Parathyroid adenoma (tissue), 2 donors: ENCODE results near the gene THNSL1.

ENCODE experiments used
- H2AFZ ChIP-seq: fragments of 300-600 bp; sonication (generic); one replicate; pipeline ENCODE4 v1.7.0; 2017; ENCODE audit warnings: antibody characterized with exemption, mild to moderate bottlenecking
- H3K27ac ChIP-seq: fragments of 300-600 bp; sonication (generic); one replicate; pipeline ENCODE4 v1.7.0; 2017
- H3K27me3 ChIP-seq: fragments of 300-600 bp; sonication (generic); one replicate; pipeline ENCODE4 v1.7.0; 2017; ENCODE audit warnings: low read length; ENCODE audit not compliant: control insufficient read depth, insufficient read depth
- H3K36me3 ChIP-seq: fragments of 300-600 bp; sonication (generic); one replicate; pipeline ENCODE4 v1.7.0; 2017; ENCODE audit warnings: low read length; ENCODE audit not compliant: control insufficient read depth, insufficient read depth
- H3K4me1 ChIP-seq: fragments of 300-600 bp; sonication (generic); one replicate; pipeline ENCODE4 v1.7.0; 2017; ENCODE audit warnings: control low read depth
- H3K4me2 ChIP-seq: fragments of 300-600 bp; sonication (generic); one replicate; pipeline ENCODE4 v1.7.0; 2017; ENCODE audit warnings: low read length
- H3K4me3 ChIP-seq: fragments of 300-600 bp; sonication (generic); one replicate; pipeline ENCODE4 v1.7.0; 2017; ENCODE audit warnings: low read depth, low read length
- H3K79me2 ChIP-seq: fragments of 300-600 bp; sonication (generic); one replicate; pipeline ENCODE4 v1.7.0; 2017; ENCODE audit warnings: control low read depth
- H3K9ac ChIP-seq: fragments of 300-600 bp; sonication (generic); one replicate; pipeline ENCODE4 v1.7.0; 2017; ENCODE audit warnings: mild to moderate bottlenecking
- H3K9me3 ChIP-seq: fragments of 300-600 bp; sonication (generic); one replicate; pipeline ENCODE4 v1.7.0; 2017; ENCODE audit warnings: low read length; ENCODE audit not compliant: control insufficient read depth
- TF ChIP-seq, protein P1 (sequence below): fragments of 300-600 bp; sonication (generic); IDR thresholded peaks from one replicate; pipeline ENCODE4 v1.7.0; 2017; ENCODE audit warnings: antibody characterized with exemption, mild to moderate bottlenecking
- donor health status: primary hyperparathyroidism.

Gene THNSL1

DNA sequence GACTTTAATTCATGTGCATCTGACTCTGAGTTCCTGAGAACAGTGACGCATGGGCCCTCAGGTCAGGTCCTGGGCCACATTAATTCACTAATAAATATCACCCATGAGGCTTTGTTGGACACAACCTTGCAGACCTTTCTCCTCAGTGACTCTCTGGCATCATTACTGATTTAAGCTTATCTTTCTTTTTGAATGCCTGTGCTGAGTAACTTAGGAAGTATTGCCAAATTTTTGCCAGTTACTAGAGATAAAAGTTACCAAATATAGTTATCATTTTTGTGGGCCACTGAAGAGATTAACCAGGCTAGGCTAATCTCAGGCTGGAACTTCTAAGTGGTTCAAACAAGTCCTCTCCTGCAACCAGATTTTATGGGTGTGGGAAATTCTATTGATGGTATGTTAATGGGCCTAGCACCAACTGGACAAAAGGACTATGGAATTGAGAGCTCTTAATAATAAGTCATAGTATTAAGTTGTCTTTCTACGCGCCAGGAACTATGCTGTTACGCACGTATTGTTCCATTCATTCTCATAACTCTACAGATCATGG lies 35.2 kb upstream of the THNSL1 start:
- TF ChIP-seq, protein P1, sequence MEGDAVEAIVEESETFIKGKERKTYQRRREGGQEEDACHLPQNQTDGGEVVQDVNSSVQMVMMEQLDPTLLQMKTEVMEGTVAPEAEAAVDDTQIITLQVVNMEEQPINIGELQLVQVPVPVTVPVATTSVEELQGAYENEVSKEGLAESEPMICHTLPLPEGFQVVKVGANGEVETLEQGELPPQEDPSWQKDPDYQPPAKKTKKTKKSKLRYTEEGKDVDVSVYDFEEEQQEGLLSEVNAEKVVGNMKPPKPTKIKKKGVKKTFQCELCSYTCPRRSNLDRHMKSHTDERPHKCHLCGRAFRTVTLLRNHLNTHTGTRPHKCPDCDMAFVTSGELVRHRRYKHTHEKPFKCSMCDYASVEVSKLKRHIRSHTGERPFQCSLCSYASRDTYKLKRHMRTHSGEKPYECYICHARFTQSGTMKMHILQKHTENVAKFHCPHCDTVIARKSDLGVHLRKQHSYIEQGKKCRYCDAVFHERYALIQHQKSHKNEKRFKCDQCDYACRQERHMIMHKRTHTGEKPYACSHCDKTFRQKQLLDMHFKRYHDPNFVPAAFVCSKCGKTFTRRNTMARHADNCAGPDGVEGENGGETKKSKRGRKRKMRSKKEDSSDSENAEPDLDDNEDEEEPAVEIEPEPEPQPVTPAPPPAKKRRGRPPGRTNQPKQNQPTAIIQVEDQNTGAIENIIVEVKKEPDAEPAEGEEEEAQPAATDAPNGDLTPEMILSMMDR: no peak
- H3K9me3 ChIP-seq: no peaks in the 10 kb centered on the region
- H3K27ac ChIP-seq: no peak overlapping the region
- H2AFZ ChIP-seq: no peak overlapping the region
- H3K27me3 ChIP-seq: no peaks in the 10 kb centered on the region
- no peak overlapping the region for H3K9ac ChIP-seq
- no peak overlapping the region for H3K4me2 ChIP-seq
- H3K79me2 ChIP-seq: no peaks in the 10 kb centered on the region
- no peaks in the 10 kb centered on the region for H3K4me1 ChIP-seq
- no peaks in the 10 kb centered on the region for H3K36me3 ChIP-seq
- H3K4me3 ChIP-seq: no peak overlapping the region

DNA sequence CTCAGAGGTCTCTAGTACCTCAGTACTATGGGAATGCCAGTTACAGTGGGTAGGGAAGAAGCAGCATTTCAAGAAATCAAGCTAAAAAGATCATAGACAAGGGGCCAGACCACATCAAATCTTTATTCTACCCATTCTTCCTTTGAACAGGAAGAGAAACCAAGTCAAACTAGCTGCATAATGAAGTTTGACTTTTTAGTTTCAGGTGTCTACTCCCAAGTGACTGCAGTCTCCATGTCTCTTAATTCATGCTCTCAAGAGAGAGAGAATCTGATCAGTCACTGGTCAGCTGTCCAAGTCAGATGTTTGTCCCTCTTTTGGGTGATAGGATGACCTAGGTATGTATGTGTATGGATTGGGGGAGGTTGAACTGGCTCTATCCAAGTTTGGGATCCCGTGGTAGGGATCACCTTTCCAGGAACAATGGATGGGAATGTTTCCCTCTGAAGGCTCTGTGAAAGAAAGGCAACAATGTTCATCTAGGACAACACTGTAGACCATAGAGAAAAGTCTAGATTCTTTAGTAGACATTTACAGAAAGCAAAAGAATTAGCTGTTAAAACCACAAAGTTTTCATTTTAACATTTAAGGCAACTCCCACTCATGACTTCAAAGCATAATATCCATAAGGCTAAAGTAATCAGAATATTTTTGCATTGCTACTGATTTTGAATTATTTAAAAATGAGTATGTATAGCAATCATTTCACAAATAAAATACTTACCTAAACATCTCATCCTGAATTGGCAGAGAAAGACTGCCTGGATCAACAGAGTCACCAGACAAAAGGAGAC lies 33.9 kb upstream of the THNSL1 start:
- Histone ChIP-seq H3K9me3 (no peaks in the 10 kb centered on the region), H3K4me3 (no peak overlapping the region), H3K36me3 (no peaks in the 10 kb centered on the region), H3K4me1 (no peaks in the 10 kb centered on the region), H3K9ac (no peak overlapping the region), H3K27me3 (no peaks in the 10 kb centered on the region), H3K79me2 (no peaks in the 10 kb centered on the region), H3K27ac (no peak overlapping the region), H2AFZ (no peak overlapping the region), H3K4me2 (no peak overlapping the region)
- TF ChIP-seq, protein P1: no peak

DNA sequence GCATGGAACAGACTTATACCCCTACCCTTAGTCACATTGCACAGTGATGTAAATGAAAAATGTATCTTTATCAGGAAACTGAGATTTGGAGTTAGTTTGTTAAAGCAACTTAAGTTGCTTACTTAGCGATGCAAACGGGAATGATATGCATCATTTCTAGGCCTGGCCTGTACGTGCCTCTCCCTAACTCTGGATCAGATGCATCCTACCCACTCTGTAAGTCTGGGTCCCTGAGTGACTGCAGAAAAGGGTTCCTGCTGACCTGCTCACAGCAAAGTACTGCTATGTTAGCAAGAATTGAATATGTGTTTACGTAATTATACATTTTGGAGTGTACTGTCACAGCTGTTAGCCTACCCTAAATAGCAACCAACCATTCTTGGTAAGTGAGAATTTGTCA lies 33.3 kb upstream of the THNSL1 start:
- no peak overlapping the region for H3K4me2 ChIP-seq
- no peaks in the 10 kb centered on the region for H3K79me2 ChIP-seq
- H3K9ac ChIP-seq: no peak overlapping the region
- H3K4me1 ChIP-seq: no peaks in the 10 kb centered on the region
- no peaks in the 10 kb centered on the region for H3K27me3 ChIP-seq
- no peak overlapping the region for H2AFZ ChIP-seq
- H3K36me3 ChIP-seq: no peaks in the 10 kb centered on the region
- no peak overlapping the region for H3K27ac ChIP-seq
- no peaks in the 10 kb centered on the region for H3K9me3 ChIP-seq
- TF ChIP-seq, protein P1: no peak
- no peak overlapping the region for H3K4me3 ChIP-seq

DNA sequence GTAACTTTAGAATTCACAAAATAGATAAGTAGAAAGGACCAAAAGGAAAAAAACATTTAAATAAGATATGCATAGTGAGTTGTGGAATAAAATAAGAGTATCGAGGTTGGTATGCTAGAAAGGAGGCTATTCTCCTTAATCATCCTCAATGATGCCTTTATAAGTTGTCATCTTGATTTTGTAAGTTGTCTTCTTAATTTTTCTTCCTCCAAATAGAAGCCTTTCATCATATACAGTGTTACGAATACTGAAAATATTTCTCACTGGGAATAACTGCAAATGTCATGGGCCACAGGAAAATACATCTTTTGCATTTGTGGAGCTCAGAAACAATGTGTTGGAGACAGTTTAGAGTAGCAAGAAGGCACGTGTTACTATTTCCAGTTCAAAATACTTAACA lies 32.5 kb upstream of the THNSL1 start:
- H3K9ac ChIP-seq: no peak overlapping the region
- no peak overlapping the region for H3K27ac ChIP-seq
- no peaks in the 10 kb centered on the region for H3K36me3 ChIP-seq
- no peaks in the 10 kb centered on the region for H3K79me2 ChIP-seq
- TF ChIP-seq, protein P1: no peak
- no peaks in the 10 kb centered on the region for H3K27me3 ChIP-seq
- no peak overlapping the region for H3K4me3 ChIP-seq
- no peaks in the 10 kb centered on the region for H3K4me1 ChIP-seq
- H2AFZ ChIP-seq: no peak overlapping the region
- no peaks in the 10 kb centered on the region for H3K9me3 ChIP-seq
- no peak overlapping the region for H3K4me2 ChIP-seq

DNA sequence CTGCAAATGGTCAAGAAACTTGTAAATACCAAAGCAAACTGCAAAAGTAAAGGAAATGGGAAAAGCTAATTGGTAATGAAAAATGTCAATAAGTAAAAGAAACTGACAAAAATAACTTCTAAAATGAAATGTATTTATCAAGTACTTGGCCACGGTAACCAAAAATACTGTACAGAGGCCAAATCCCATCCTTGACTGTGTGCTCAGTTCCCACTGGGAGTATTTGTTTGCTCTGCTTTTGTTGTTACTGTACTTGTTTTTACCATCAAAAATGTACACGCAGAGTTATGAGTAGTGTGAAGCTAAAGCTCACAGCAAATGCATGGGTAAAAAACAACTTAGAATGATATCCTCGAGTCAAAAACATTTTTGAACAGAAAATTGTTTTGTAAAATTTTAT lies 31.5 kb upstream of the THNSL1 start:
- H3K9me3 ChIP-seq: no peaks in the 10 kb centered on the region
- H3K4me3 ChIP-seq: no peak overlapping the region
- no peak overlapping the region for H3K9ac ChIP-seq

More for the DNA sequence above, 31.5 kb upstream of the THNSL1 start:
- H3K27ac ChIP-seq: no peak overlapping the region
- TF ChIP-seq, protein P1: no peak
- H3K4me1 ChIP-seq: no peaks in the 10 kb centered on the region
- H3K79me2 ChIP-seq: no peaks in the 10 kb centered on the region
- no peak overlapping the region for H3K4me2 ChIP-seq
- no peaks in the 10 kb centered on the region for H3K36me3 ChIP-seq
- H3K27me3 ChIP-seq: no peaks in the 10 kb centered on the region
- H2AFZ ChIP-seq: no peak overlapping the region
